Stimulated activated CD8-positive, alpha-beta memory T cell treated with anti-CD3 and anti-CD28 coated beads, Interleukin-4, amount 100 ng/mL, for 4 hours (primary cell): ENCODE measurements around the gene APEX1.
A peak's percentile ranks its signal among the peaks of the same experiment; 100 is the strongest.
"Not testable (repeated sequence)": the region's sequence is repeated elsewhere in the genome, so short reads cannot be mapped to it uniquely, and the experiment has no call there.

ENCODE experiments used
- DNase-seq, 2 donors: peaks; one replicate each; pipeline ENCODE4 v3.0.0-alpha.2; 2020; ENCODE audit warnings: low read depth in 2 of 2, low spot score in 1 of 2

APEX1 gene

DNA sequence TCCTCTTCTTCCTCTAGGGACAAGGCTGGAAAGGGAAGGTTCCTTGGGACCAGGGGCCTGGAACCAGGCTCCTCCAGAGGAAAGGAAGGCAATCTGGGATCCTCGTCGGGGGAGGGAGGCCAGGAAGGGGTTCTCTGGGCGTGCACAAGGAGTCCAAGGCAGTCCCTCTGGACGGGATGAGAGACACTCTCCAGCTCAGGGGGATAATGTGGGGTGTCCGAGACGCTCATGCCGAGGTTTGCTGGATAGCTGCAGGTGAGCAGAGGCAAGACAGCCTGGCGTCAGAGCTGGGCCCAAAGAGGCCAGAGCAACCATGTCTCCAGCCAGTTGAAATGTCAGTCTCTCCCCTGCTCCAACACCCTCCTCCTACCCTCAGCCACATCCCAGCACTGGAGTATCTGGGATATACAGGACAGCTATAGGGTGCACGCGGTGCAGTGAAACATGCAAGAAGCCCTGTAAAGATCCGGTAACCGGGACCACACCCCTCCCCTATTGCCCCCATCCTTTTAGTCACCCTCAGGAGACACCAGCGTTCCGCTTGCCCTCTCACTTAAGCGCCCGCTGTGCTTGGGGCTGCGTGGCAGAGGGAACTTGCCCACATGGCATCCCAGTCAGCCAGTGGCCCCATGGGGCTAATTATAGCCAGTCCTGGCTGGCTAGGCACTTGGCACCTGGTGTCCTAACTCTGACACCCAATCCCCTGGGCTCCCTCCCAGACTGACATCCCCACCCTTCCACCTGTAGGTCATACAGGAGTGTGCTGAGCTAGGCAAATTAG, 19.3 kb upstream of the APEX1 start, which contains the start of gene KLHL33:
KLHL33 (minus strand) TSS at position 585 of the 781 bp plus-strand sequence; CDS start at position 230, 355 bp downstream.
- no peak for DNase-seq

DNA sequence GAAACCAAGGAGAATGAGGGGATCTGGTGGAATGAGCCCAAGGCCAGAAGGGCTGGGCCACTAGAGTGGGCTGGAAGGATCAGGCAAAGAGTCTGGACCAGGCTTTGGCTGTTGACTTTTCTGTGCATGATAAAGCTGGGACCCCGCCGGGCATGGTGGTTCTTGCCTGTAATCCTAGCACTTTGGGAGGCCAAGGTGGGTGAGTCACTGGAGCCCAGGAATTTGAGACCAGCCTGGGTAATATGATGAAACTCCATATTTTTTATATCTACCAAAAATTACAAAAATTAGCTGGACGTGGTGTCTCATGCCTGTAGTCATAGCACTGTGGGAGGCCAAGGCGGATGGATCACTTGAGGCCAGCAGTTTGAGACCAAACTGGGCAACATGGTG, 18.7 kb upstream of the APEX1 start:
- no peak for DNase-seq

DNA sequence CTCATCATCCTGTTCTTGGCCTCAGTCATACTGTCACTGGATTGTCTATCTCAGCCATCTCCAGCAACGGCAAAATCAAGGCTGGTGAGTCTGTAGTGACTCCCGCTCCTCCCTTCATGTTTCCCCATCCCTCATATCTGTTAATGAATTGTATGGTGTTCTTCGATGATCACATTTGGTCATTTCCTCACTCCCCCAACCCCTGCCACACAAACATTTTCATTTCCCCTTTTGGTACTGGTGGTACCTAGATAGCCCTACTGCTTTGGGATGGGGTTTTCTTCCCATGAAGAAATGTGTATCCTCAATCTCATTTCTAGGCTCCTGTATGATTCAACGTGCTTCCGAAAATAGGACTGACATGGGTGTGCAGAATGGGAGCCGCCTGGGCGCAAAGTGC, 16.4 kb upstream of the APEX1 start:
- DNase-seq: no peak

DNA sequence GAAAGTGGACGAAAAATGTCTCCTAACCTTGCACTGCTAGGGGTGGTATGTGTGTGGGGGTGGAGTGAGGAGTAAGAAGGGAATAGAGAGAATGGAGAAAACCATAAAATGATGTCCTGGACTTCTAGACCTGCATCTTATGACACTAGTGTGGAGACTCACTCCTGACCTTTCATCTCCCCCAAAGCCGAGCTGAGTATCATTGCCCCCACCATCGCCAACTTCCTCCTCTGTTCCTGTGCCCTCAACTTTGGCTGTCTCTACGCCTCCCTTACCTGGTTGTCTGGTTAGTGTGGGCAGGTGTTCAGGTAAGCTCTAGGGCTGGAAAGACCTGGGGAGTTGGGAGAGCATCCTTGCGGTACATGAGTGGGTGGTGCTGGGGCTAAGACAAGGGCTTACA, 14.6 kb upstream of the APEX1 start:
- no peak for DNase-seq

DNA sequence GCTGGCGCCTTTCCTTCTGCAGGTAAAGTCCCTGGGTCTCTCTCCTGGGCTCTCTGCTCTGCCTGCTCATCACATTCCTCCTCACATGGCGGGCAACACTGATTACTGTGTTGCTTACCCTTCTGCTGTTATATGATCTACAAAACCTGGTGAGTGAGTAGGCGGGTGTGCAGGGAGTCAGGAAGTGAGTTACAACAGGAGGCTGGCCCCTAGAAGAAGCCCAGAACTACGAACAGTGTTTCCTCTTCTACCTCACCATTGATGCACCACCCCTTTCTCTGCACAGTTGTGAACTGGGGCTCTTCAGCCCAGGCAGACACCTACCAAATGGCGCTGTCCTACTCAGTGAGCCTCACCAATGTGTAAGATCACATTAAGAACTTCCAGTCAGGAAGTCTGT, 14.1 kb upstream of the APEX1 start:
- no peak for DNase-seq

DNA sequence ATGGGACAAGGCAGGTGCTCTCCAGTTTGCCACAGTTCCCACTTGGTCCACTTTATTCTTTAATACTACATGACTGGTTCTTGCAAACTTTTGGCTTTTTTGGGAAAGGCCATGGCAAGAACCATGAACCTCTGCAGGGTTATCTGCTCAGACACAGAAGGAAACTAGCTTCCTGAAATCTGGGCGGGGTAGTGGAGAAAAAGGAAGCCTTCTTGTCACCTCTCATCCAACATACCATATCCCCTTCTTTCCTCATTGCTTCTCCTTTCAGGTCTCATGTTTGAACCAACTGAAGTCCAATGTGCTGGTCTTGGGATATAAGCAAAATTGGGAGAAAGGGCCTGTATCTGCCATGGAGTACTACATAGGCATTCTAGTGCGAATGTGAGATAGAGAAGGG, 13.6 kb upstream of the APEX1 start:
- no peak for DNase-seq

DNA sequence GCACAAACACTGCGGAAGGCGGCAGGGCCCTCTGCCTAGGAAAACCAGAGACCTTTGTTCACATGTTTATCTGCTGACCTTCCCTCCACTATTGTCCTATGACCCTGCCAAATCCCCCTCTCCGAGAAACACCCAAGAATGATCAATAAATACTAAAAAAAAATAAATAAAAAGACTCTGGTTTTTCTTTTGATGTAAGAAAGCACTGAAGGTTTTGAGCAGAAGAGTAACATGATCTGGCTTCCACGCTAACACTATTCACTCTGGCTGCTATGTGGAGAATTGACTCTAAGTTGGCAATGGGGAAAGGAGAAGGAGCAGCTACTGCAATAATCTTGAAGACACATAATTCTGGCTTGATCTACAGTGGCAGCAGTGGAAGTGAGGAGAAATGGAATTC, 11.4 kb upstream of the APEX1 start:
- not testable (repeated sequence) for DNase-seq

DNA sequence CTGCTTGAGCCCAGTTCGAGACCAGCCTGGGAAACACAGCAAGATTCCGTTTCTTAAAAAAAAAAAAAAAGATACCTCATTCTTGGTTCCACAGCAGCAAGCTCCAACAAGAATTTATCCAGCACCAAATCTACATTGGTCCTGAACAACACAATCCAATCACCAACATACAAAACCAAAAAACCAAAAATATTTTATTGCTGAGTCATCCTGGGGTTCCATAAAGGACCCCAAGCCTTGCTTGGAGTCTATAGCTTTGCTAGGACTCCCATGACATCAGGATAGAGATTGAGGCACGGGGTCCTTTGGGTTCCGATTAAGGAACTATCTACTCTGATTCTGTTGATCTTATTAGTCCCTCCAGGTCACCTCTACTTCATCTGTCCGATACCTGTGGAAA, 8.1 kb upstream of the APEX1 start:
- DNase-seq: no peak

DNA sequence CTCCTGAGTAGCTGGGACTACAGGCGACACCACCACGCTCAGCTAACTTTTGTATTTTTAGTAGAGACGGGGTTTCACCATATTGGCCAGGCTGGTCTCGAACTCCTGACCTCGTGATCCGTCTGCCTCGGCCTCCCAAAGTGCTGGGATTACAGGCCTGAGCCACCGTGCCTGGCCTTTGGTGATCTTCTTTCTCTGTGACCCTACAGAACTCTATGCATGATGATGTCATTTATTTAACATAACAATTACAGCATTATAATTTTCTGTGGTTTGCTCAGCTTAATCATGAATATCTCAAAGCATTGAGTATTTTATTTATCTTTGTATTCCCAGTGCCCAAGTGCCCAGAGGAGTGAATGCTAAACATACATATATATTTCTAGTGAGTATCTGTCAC, 2.2 kb upstream of the APEX1 start:
- not testable (repeated sequence) for DNase-seq

DNA sequence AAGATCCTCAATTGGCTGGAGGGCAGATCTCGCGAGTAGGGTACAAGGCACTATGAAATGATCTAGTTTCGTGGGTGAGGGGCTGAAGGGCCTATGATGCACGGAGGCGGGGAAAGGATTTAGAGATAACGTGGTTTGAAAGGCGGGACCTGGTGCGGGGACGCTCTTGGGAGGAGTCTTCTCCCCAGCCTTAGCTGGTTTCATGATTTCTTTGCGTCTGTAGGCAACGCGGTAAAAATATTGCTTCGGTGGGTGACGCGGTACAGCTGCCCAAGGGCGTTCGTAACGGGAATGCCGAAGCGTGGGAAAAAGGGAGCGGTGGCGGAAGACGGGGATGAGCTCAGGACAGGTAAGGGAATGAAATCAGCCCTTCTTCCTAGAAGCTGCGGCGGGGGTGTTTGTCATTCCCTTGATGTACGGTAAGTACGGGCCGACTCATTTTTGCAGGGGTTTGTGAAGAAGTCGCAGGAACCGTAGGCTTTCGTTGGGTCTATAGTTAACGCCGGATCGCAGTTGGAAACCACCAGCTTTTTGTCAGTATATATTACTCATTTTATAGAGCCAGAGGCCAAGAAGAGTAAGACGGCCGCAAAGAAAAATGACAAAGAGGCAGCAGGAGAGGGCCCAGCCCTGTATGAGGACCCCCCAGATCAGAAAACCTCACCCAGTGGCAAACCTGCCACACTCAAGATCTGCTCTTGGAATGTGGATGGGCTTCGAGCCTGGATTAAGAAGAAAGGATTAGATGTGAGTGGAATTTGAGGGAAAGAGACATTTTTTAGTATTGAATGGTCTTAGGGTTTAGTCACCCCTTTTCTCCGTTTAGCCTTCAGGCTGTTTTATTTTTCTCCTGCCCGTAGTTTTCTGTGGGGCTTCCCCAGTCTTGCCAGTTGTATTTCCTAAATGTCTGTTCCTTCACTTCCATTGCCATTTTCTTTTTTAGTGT, 602 bp downstream of the APEX1 start:
- no peak for DNase-seq

DNA sequence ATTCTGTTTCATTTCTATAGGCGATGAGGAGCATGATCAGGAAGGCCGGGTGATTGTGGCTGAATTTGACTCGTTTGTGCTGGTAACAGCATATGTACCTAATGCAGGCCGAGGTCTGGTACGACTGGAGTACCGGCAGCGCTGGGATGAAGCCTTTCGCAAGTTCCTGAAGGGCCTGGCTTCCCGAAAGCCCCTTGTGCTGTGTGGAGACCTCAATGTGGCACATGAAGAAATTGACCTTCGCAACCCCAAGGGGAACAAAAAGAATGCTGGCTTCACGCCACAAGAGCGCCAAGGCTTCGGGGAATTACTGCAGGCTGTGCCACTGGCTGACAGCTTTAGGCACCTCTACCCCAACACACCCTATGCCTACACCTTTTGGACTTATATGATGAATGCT, 1.9 kb downstream of the APEX1 start:
- no peak for DNase-seq

DNA sequence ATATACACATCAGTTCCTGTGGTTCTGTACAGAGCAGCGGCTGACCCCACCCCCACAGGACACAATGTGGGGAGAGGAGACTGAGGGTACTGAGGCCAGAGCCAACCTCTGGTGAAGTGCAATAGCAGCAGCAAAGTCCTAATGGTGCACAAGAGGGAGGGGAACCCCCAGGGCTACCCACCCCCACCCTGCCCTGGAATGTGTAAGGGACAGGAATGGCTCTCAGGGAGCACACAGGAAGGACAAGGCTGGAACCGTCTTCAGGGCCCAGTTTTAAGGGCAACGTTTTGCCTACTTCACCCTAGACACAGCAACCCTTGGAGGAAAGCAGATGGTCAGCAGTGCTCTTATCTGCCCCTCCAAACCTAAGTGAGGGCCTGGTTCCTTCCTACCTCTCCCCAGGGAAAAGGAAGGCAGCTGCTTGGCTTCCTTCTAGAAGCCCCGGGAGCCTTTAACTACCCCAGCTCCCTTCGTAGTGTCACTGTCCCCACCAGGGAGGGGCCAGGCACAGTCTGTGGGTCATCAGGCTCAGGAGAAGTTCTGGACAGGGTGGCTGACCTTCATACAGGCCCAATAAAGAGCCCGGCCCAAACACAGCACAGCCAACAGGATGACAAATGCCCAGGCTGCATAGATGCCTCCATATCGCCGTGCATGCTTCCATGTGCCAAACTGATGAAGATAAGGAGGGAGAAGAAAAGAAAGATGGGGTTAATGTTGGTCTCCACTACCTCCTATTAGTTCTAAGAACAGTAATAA, 3.2 kb downstream of the APEX1 start:
- no peak for DNase-seq

DNA sequence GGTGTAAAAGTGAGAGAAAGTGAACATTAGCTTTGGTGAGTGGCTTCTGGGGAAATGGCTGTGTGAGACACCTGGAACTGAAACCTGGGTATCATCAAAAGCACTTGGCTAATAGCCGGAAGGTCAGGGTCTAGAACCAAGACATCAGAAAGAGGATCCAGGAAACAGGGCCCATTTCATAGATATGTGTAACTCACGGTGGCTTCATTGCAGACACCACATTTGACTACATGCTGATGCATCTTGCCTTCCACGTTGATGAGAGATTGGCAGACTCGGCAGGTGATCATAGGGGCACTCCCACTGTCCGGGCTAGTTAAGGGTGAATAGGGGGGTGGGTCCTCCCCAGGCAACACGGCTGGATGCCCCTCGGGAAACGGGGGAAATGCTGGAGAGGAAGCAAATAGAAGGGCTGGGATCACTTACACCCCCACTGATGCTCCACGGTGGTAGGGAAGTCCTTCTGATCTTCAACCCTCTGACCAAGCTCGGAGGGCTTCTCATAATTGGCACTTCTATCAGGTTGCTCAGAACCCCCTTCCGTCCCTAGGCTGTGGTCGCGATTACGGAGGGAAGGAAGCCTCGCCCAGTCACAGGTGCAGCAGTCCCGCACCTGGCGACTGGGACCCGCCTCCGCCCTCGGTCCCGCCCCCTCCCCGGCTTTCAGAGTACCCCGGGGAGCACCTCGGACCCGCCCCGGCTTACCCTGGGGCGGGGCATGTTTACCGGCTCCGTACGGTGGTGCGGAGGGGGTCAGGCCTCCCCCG, 5.6 kb downstream of the APEX1 start:
- peak in 1 of 2 donors; percentile 24 for DNase-seq

DNA sequence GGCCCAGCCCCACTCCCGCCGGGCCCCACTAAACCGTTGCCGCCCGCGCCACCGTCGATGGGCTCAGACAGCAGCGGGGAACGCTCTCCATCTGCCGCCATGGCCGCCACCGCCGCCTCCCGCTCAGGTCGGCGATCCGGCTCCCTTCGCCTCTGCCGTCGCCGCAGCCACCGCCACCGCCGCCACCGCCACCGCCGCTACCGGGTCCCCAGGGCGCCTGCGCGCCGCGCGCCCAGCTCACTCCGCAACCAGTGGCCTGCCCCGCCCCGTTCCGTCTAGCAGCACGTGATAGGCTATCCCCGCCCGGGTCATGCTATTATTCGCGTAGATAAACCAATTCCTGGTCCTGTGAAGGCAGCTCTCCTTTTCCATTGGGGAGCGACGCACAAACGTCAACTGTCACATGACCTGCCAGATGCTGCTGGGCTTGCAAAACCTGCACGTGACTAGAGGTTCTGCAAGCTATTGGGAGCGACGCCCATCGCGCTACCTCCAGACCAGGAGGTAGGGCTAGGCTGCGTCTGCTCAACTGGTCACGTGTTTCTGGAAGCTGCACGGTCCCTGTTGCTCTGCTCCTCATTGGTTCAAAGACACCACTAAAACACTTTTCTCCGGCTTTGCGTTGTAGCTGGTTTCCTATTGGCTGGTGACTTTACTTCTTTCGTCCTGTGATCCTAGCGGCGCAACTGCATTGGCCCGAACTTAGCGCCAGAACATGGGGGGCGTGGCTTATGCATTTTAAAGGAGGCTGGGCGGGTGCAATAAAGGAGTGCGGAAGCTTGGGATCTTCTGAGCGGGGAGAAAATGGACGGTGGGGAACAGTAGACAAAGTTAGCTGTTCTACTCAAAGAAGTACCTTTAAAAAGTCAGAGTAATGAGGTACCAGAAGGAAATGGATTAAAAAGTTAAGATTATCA, 6.5 kb downstream of the APEX1 start, which contains the start of gene PIP4P1:
PIP4P1 (minus strand) TSS at position 210 of the 917 bp plus-strand sequence; CDS start at position 101, 109 bp downstream.
- DNase-seq: peak; percentile 98

DNA sequence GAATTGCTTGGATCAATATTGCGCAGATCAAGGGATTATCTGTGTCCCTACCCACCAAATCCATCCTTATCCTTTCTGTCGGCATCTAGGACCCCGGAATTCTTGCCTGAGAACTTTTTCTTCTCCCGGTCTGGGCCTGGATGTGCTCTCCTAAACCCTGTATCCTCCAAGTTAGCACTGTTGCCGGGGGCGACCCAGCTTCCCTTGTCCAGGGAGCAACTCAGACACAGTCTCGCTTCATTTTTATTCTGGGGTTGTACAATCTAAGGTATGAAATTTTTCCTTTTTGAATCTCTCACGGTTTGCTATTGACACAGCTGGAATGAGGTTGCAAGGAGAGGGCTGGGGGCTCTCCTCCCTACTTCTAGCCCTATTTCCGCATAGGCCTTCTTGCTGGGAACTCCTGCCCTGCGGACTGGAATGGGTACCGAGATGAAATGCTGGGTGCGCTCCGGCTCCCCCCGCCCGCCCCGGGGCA, 13.8 kb downstream of the APEX1 start:
- DNase-seq: no peak

DNA sequence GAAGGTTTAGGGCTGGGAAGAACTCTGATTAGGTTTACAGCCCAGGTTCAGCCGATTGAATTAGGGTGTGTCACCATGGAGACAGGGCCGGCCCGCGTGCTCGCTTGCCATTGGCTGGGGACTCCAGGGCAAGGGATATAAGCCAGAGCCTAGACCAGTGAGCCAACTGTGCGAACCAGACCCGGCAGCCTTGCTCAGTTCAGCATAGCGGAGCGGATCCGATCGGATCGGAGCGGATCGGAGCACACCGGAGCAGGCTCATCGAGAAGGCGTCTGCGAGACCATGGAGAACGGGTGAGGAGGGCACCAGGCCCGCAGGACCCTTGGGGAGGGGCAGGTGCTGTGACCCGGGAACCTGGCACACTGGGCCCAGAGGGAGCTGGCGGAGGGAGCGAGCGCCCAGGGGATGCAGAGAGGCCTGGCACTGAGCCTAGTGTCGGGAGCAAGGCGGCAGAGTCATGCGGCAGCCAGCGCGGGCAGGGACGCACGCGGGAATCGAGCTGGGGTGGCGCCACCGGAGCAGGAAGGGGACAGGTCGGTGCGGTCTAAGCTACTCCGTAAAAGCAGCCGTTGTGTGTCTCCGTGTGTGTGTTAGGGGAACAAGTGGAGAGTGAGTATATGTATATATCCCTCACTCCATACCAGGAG, 14.3 kb downstream of the APEX1 start, which contains the start of gene PNP:
PNP (plus strand) TSS at position 165 of the 648 bp plus-strand sequence; CDS start at position 284, 119 bp downstream.
- peak; percentile 73 to 74 for DNase-seq

DNA sequence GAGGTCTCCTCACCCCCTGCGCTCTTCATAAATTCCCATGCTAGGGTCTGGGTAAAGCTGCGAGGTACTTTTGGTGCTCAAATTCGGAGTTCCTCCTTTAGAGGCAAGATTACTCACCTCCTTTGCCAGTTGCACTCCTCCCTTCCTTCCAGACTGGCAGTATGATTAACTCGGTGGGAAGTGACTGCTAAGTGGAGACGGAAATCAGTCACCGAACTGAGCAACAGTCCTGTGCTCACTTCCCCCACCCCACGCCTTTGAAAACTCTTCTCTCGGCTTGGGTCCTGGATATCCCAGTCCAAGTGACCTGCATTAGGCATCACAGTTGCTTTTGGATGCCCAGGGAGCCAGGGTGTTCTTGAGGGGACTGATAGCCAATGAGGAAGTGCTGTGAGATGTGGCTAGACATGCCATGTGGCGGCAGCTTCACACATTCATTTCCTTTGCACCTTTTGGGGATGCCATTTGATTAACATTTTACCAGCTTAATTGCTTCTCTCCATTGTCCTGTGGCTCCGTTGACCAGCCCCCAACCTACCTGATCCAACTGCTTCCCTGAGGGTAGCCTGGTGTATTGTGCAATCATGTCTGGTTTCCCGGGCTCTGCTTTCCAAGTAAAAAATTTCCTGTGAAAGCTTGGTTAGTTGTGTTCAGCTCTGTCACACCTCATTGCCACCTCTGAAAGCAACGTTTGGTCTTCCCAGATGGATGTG, 15.0 kb downstream of the APEX1 start:
- no peak for DNase-seq

DNA sequence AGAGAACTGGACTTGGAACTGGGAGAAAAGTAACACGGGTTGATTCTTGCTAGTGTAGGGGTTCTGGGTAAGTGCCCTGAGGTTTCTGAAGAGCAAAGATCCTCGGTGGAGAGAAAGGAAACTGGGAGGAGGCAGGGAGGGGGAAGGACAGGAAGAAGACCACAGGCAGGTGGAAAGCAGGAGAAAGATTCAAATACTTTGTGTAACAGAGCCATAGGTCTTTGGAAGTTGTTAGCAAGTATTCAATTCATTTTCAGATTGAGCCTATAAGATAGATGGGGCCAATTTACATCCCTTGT, 15.5 kb downstream of the APEX1 start:
- no peak for DNase-seq
